ENCODE results near the gene MOBP.

GRCh38 chr3:39528844-39529243 lies 61.4 kb downstream of the MOBP start:
- TF ChIP-seq CTCF (IDR thresholded peaks at IDR 0.05 in 2 of 3, conservative IDR thresholded peaks at IDR 0.05 in 1 of 3; ENCODE audit: borderline replicate concordance in 1 of 3, insufficient read depth in 1 of 3, low read depth in 2 of 3, low read length in 2 of 3) (no peak), CEBPB (IDR thresholded peaks at IDR 0.05; ENCODE audit: low read depth) (no peak), EGR1 (IDR thresholded peaks at IDR 0.05; ENCODE audit: low read depth) (no peak), EZH2phosphoT487 (IDR thresholded peaks at IDR 0.05; ENCODE audit: borderline replicate concordance) (no peak), EZH2 (IDR thresholded peaks at IDR 0.05) (no peak), TCF7L2 (IDR thresholded peaks at IDR 0.05; ENCODE audit: borderline replicate concordance, extremely low read depth, insufficient read depth, insufficient read length) (no peak), ELF1 (IDR thresholded peaks at IDR 0.05; ENCODE audit: borderline replicate concordance, low read depth) (no peak), POLR2A (IDR thresholded peaks at IDR 0.05; ENCODE audit: borderline replicate concordance, extremely low read depth, insufficient read depth, insufficient read length) (no peak), SIN3A (IDR thresholded peaks at IDR 0.05; ENCODE audit: low read depth) (no peak), MAX (IDR thresholded peaks at IDR 0.05) (no peak), RAD21 (IDR thresholded peaks at IDR 0.05; ENCODE audit: low read depth) (no peak), JUND (IDR thresholded peaks at IDR 0.05) (no peak), YY1 (IDR thresholded peaks at IDR 0.05; ENCODE audit: extremely low read depth, insufficient replicate concordance, low read depth, low read length) (no peak)
